Hepatocyte (in vitro differentiated cells): ENCODE results near the gene CREB1.

Experiments
- CTCF ChIP-seq: fragments of 200-600 bp; sonication (generic); IDR thresholded peaks from 2 replicates; pipeline ENCODE4 v1.5.1; 2016; ENCODE audit warnings: antibody characterized with exemption, mild to moderate bottlenecking; ENCODE audit not compliant: poor library complexity
- EZH2 ChIP-seq: fragments of 200-600 bp; sonication (generic); IDR thresholded peaks from 2 replicates; pipeline ENCODE4 v1.6.1; 2016; ENCODE audit warnings: antibody characterized with exemption, mild to moderate bottlenecking, borderline replicate concordance

GRCh38 chr2:207540431-207540830, 10.7 kb downstream of the CREB1 start:
- TF ChIP-seq CTCF (no peak), EZH2 (no peak)
